ENCODE results near the gene SAXO2. TPM values are rescaled to one million over a fixed set of nuclear protein-coding genes. Genes with fewer than 3 reads are reported as not detected.
"Not testable (repeated sequence)": the region's sequence is repeated elsewhere in the genome, so short reads cannot be mapped to it uniquely, and the experiment has no call there.

Gene SAXO2
- total RNA-seq, 5 donors from 2014 or later (not counting 1 experiment from before 2014, with no cell fraction given): 0.56 to 19.6 (median 2.1) TPM

- H3K36me3 Mint-ChIP-seq; H3K4me1 Mint-ChIP-seq; H3K4me1 ChIP-seq (ENCODE audit: control insufficient read depth in 1 of 2, extremely low read depth in 1 of 2, insufficient read depth in 2 of 2, low read length in 2 of 2); H3K9me3 ChIP-seq; H3K27me3 Mint-ChIP-seq; DNase-seq; H3K27ac Mint-ChIP-seq; H3K27me3 ChIP-seq (replicated peaks in 1 of 2; ENCODE audit: control insufficient read depth in 2 of 2, extremely low read depth in 1 of 2, insufficient read depth in 2 of 2, low read length in 1 of 2); H3K4me3 ChIP-seq (ENCODE audit: control insufficient read depth in 1 of 2, extremely low read depth in 1 of 2, low read length in 1 of 2); CTCF ChIA-PET; ATAC-seq (replicated peaks in 1 of 4); H3K4me3 Mint-ChIP-seq; H3K9me3 Mint-ChIP-seq; H3K27ac ChIP-seq (ENCODE audit: low read length); POLR2A ChIA-PET; H3K36me3 ChIP-seq (ENCODE audit: control insufficient read depth in 2 of 2, extremely low read depth in 1 of 2, insufficient read depth in 1 of 2, low read length in 1 of 2): not testable (repeated sequence)
- 70% methylated on average over 2 of the region's 19 CpGs for WGBS (ENCODE audit: insufficient coverage)
Measured at GRCh38 chr15:82319522-82320278, 57.1 kb downstream of the SAXO2 start.

GRCh38 chr15:82320861-82321260 is 58.2 kb downstream of the SAXO2 start:
- H3K4me1 Mint-ChIP-seq; H3K27ac ChIP-seq (ENCODE audit: low read length); DNase-seq; H3K4me3 ChIP-seq (ENCODE audit: control insufficient read depth in 1 of 2, extremely low read depth in 1 of 2, low read length in 1 of 2); ATAC-seq (replicated peaks in 1 of 4); H3K4me3 Mint-ChIP-seq; H3K4me1 ChIP-seq (ENCODE audit: control insufficient read depth in 1 of 2, extremely low read depth in 1 of 2, insufficient read depth in 2 of 2, low read length in 2 of 2); CTCF ChIA-PET; H3K9me3 Mint-ChIP-seq; H3K27ac Mint-ChIP-seq; H3K27me3 Mint-ChIP-seq; POLR2A ChIA-PET; H3K36me3 ChIP-seq (ENCODE audit: control insufficient read depth in 2 of 2, extremely low read depth in 1 of 2, insufficient read depth in 1 of 2, low read length in 1 of 2); H3K9me3 ChIP-seq; H3K27me3 ChIP-seq (replicated peaks in 1 of 2; ENCODE audit: control insufficient read depth in 2 of 2, extremely low read depth in 1 of 2, insufficient read depth in 2 of 2, low read length in 1 of 2); H3K36me3 Mint-ChIP-seq: not testable (repeated sequence)
- WGBS (ENCODE audit: insufficient coverage): no CpG with 5 or more reads among the region's 6 CpGs

GRCh38 chr15:82322488-82322887 is 59.9 kb downstream of the SAXO2 start:
- H3K4me1 ChIP-seq (ENCODE audit: control insufficient read depth in 1 of 2, extremely low read depth in 1 of 2, insufficient read depth in 2 of 2, low read length in 2 of 2); DNase-seq; H3K27ac Mint-ChIP-seq; CTCF ChIA-PET; H3K4me3 ChIP-seq (ENCODE audit: control insufficient read depth in 1 of 2, extremely low read depth in 1 of 2, low read length in 1 of 2); H3K9me3 ChIP-seq; H3K27me3 Mint-ChIP-seq; H3K27ac ChIP-seq (ENCODE audit: low read length); POLR2A ChIA-PET; H3K27me3 ChIP-seq (replicated peaks in 1 of 2; ENCODE audit: control insufficient read depth in 2 of 2, extremely low read depth in 1 of 2, insufficient read depth in 2 of 2, low read length in 1 of 2); H3K9me3 Mint-ChIP-seq; H3K36me3 ChIP-seq (ENCODE audit: control insufficient read depth in 2 of 2, extremely low read depth in 1 of 2, insufficient read depth in 1 of 2, low read length in 1 of 2); H3K36me3 Mint-ChIP-seq; H3K4me3 Mint-ChIP-seq; H3K4me1 Mint-ChIP-seq; ATAC-seq (replicated peaks in 1 of 4): not testable (repeated sequence)
- WGBS (ENCODE audit: insufficient coverage): no CpG with 5 or more reads among the region's 10 CpGs

GRCh38 chr15:82324831-82325230 is 62.2 kb downstream of the SAXO2 start:
- H3K4me3 Mint-ChIP-seq; H3K27me3 Mint-ChIP-seq; H3K4me1 Mint-ChIP-seq; H3K4me1 ChIP-seq (ENCODE audit: control insufficient read depth in 1 of 2, extremely low read depth in 1 of 2, insufficient read depth in 2 of 2, low read length in 2 of 2); H3K27ac ChIP-seq (ENCODE audit: low read length); H3K9me3 ChIP-seq; H3K4me3 ChIP-seq (ENCODE audit: control insufficient read depth in 1 of 2, extremely low read depth in 1 of 2, low read length in 1 of 2); H3K36me3 Mint-ChIP-seq; H3K27me3 ChIP-seq (replicated peaks in 1 of 2; ENCODE audit: control insufficient read depth in 2 of 2, extremely low read depth in 1 of 2, insufficient read depth in 2 of 2, low read length in 1 of 2); H3K27ac Mint-ChIP-seq; ATAC-seq (replicated peaks in 1 of 4); POLR2A ChIA-PET; H3K36me3 ChIP-seq (ENCODE audit: control insufficient read depth in 2 of 2, extremely low read depth in 1 of 2, insufficient read depth in 1 of 2, low read length in 1 of 2); CTCF ChIA-PET; DNase-seq; H3K9me3 Mint-ChIP-seq: not testable (repeated sequence)
- no CpG with 5 or more reads among the region's 6 CpGs for WGBS (ENCODE audit: insufficient coverage)

GRCh38 chr15:82325646-82326045 is 63.0 kb downstream of the SAXO2 start:
- H3K9me3 Mint-ChIP-seq; H3K9me3 ChIP-seq; H3K4me3 Mint-ChIP-seq; POLR2A ChIA-PET; H3K4me1 Mint-ChIP-seq; H3K27me3 ChIP-seq (replicated peaks in 1 of 2; ENCODE audit: control insufficient read depth in 2 of 2, extremely low read depth in 1 of 2, insufficient read depth in 2 of 2, low read length in 1 of 2); H3K36me3 ChIP-seq (ENCODE audit: control insufficient read depth in 2 of 2, extremely low read depth in 1 of 2, insufficient read depth in 1 of 2, low read length in 1 of 2); H3K4me3 ChIP-seq (ENCODE audit: control insufficient read depth in 1 of 2, extremely low read depth in 1 of 2, low read length in 1 of 2); H3K4me1 ChIP-seq (ENCODE audit: control insufficient read depth in 1 of 2, extremely low read depth in 1 of 2, insufficient read depth in 2 of 2, low read length in 2 of 2); H3K27me3 Mint-ChIP-seq; ATAC-seq (replicated peaks in 1 of 4); H3K27ac Mint-ChIP-seq; DNase-seq; CTCF ChIA-PET; H3K36me3 Mint-ChIP-seq; H3K27ac ChIP-seq (ENCODE audit: low read length): not testable (repeated sequence)
- WGBS (ENCODE audit: insufficient coverage): no CpG with 5 or more reads among the region's 10 CpGs

GRCh38 chr15:82326896-82327295 is 64.3 kb downstream of the SAXO2 start:
- H3K27ac ChIP-seq (ENCODE audit: low read length); H3K27me3 Mint-ChIP-seq; H3K27me3 ChIP-seq (replicated peaks in 1 of 2; ENCODE audit: control insufficient read depth in 2 of 2, extremely low read depth in 1 of 2, insufficient read depth in 2 of 2, low read length in 1 of 2); POLR2A ChIA-PET; DNase-seq; H3K36me3 Mint-ChIP-seq; H3K4me3 Mint-ChIP-seq; ATAC-seq (replicated peaks in 1 of 4); H3K4me1 ChIP-seq (ENCODE audit: control insufficient read depth in 1 of 2, extremely low read depth in 1 of 2, insufficient read depth in 2 of 2, low read length in 2 of 2); H3K9me3 Mint-ChIP-seq; H3K4me3 ChIP-seq (ENCODE audit: control insufficient read depth in 1 of 2, extremely low read depth in 1 of 2, low read length in 1 of 2); H3K27ac Mint-ChIP-seq; CTCF ChIA-PET; H3K4me1 Mint-ChIP-seq; H3K36me3 ChIP-seq (ENCODE audit: control insufficient read depth in 2 of 2, extremely low read depth in 1 of 2, insufficient read depth in 1 of 2, low read length in 1 of 2); H3K9me3 ChIP-seq: not testable (repeated sequence)
- 100% methylated on average over 2 of the region's 23 CpGs for WGBS (ENCODE audit: insufficient coverage)

- CTCF ChIA-PET; ATAC-seq (replicated peaks in 1 of 4); H3K27me3 ChIP-seq (replicated peaks in 1 of 2; ENCODE audit: control insufficient read depth in 2 of 2, extremely low read depth in 1 of 2, insufficient read depth in 2 of 2, low read length in 1 of 2); H3K9me3 Mint-ChIP-seq; H3K4me1 ChIP-seq (ENCODE audit: control insufficient read depth in 1 of 2, extremely low read depth in 1 of 2, insufficient read depth in 2 of 2, low read length in 2 of 2); H3K27me3 Mint-ChIP-seq; H3K36me3 ChIP-seq (ENCODE audit: control insufficient read depth in 2 of 2, extremely low read depth in 1 of 2, insufficient read depth in 1 of 2, low read length in 1 of 2); H3K9me3 ChIP-seq; H3K4me3 Mint-ChIP-seq; DNase-seq; H3K27ac ChIP-seq (ENCODE audit: low read length); H3K36me3 Mint-ChIP-seq; H3K4me3 ChIP-seq (ENCODE audit: control insufficient read depth in 1 of 2, extremely low read depth in 1 of 2, low read length in 1 of 2); H3K4me1 Mint-ChIP-seq; POLR2A ChIA-PET; H3K27ac Mint-ChIP-seq: not testable (repeated sequence)
- 100% methylated on average over 2 of the region's 10 CpGs for WGBS (ENCODE audit: insufficient coverage)
Measured at GRCh38 chr15:82327372-82327771, 64.8 kb downstream of the SAXO2 start.
